K562 (cell line): ENCODE measurements around the gene ATG7. TPM values are rescaled to one million over a fixed set of nuclear protein-coding genes. Genes with fewer than 3 reads are reported as not detected.

Source experiments
- ATAC-seq: fragments of 200-7000 bp; cut with Tn5 transposase; 3 replicates; pipeline ENCODE4 v1.9.1; 2020; ENCODE audit warnings: moderate library complexity
- BruUV-seq: library from RNA; stranded (reverse); fragments of 400-500 nt; replicated peaks from 2 replicates; lab custom pipeline; 2021; lab: Mats Ljungman, UMichigan
- CTCF ChIA-PET: fragments of 300-600 bp; formaldehyde crosslinking; extraction: SDS; loops from one replicate; lab custom pipeline; 2021; ENCODE audit warnings: low intra/inter-chr PET ratio; lab: Yijun Ruan, JAX
- POLR2A ChIA-PET: fragments of 300-600, 350-650 bp; sonication (Branson Sonifier 250); formaldehyde crosslinking; extraction: SDS; loops from one replicate; lab custom pipeline; 2021; ENCODE audit warnings: antibody characterized with exemption, inconsistent platforms; lab: Yijun Ruan, JAX
- DNase-seq, 4 experiments: peaks; one replicate each; pipeline versions ENCODE4 v3.0.0 to v3.0.0-alpha.2; 2011 to 2018; ENCODE audit warnings: low spot score in 3 of 4, mixed read lengths in 3 of 4; ENCODE audit errors: extremely low read depth in 1 of 4
- FAIRE-seq: peaks from 2 replicates; lab custom pipeline; 2011; peaks lifted over from hg19 to GRCh38; lab: Jason Lieb, UNC
- H2AFZ ChIP-seq: 2 replicates; pipeline ENCODE4 v1.6.0; 2011; ENCODE audit warnings: low read depth, low read length, control low read depth, inconsistent platforms
- H3K27ac ChIP-seq: fragments of 200-600 bp; 3 replicates; pipeline ENCODE4 v1.8.0; 2011; ENCODE audit warnings: low read depth, mild to moderate bottlenecking, control low read depth, inconsistent platforms, low read length, moderate library complexity, mixed read lengths; ENCODE audit errors: extremely low read depth
- H3K27me3 ChIP-seq, 2 experiments: fragments of 300-600 bp in 1 of 2; 2 replicates in 1 of 2; 3 replicates in 1 of 2; pipeline versions ENCODE4 v1.6.0 to v1.8.0; 2011; ENCODE audit warnings: inconsistent platforms in 2 of 2, low read length in 2 of 2, mild to moderate bottlenecking in 1 of 2, mixed read lengths in 1 of 2, moderate library complexity in 1 of 2; ENCODE audit not compliant: control insufficient read depth in 2 of 2, insufficient read depth in 2 of 2
- H3K36me3 ChIP-seq: fragments of 300-600 bp; 3 replicates; pipeline ENCODE4 v1.8.0; 2011; ENCODE audit warnings: mild to moderate bottlenecking, low read length, inconsistent platforms; ENCODE audit not compliant: control insufficient read depth, insufficient read depth
- H3K4me1 ChIP-seq, 2 experiments: fragments of 200-600 bp in 1 of 2; replicated peaks in 1 of 2; 2 replicates in 1 of 2; 3 replicates in 1 of 2; pipeline versions ENCODE4 v1.5.1 to v1.8.0; 2011; ENCODE audit warnings: inconsistent platforms in 2 of 2, low read length in 2 of 2, mild to moderate bottlenecking in 1 of 2, mixed read lengths in 1 of 2, moderate library complexity in 1 of 2; ENCODE audit not compliant: control insufficient read depth in 2 of 2, insufficient read depth in 2 of 2
- H3K4me2 ChIP-seq: 2 replicates; pipeline ENCODE4 v1.6.1; 2011; ENCODE audit warnings: low read length, control low read depth, inconsistent platforms, mixed read lengths; ENCODE audit not compliant: insufficient read depth
- H3K4me3 ChIP-seq: fragments of 200-600 bp; sonication (generic), shearing (Covaris generic); 2 replicates; pipeline ENCODE4 v1.5.1; 2016; ENCODE audit warnings: control low read depth, inconsistent platforms
- H3K79me2 ChIP-seq: fragments of 200-600 bp; 3 replicates; pipeline ENCODE4 v1.8.0; 2011; ENCODE audit warnings: low read length, inconsistent platforms; ENCODE audit not compliant: control insufficient read depth, insufficient read depth
- H3K9ac ChIP-seq, 2 experiments: 2 replicates each; pipeline versions ENCODE4 v1.6.0 to v1.6.1; 2011; ENCODE audit warnings: low read depth in 2 of 2, low read length in 2 of 2, control low read depth in 1 of 2, inconsistent platforms in 1 of 2, mild to moderate bottlenecking in 1 of 2, mixed read lengths in 1 of 2; ENCODE audit not compliant: insufficient read depth in 1 of 2
- H3K9me1 ChIP-seq: one replicate; pipeline ENCODE4 v1.6.0; 2011; ENCODE audit warnings: inconsistent platforms, mild to moderate bottlenecking, low read length, moderate library complexity; ENCODE audit not compliant: control insufficient read depth, insufficient read depth
- H3K9me3 ChIP-seq: replicated peaks from 2 replicates; pipeline ENCODE4 v1.5.1; 2011; ENCODE audit warnings: low read depth, low read length, inconsistent platforms; ENCODE audit not compliant: control insufficient read depth, insufficient read depth
- H4K20me1 ChIP-seq: replicated peaks from 2 replicates; pipeline ENCODE4 v1.6.1; 2011; ENCODE audit warnings: low read length, inconsistent platforms, mixed read lengths; ENCODE audit not compliant: control insufficient read depth, insufficient read depth
- BCL6 ChIP-seq: fragments of 250-450 bp; sonication (Bioruptor Pico); IDR thresholded peaks from 2 replicates; pipeline ENCODE4 v1.4.0; 2020
- CCNT2 ChIP-seq: IDR thresholded peaks from 2 replicates; pipeline ENCODE4 v1.6.1; 2011; ENCODE audit warnings: borderline replicate concordance, low read depth, mild to moderate bottlenecking, moderate library complexity, mixed read lengths, low read length; ENCODE audit not compliant: insufficient read length; ENCODE audit errors: extremely low read depth
- CHCHD3 ChIP-seq: fragments of 250-450 bp; sonication (Bioruptor Pico); IDR thresholded peaks from 2 replicates; pipeline ENCODE4 v2.1.2; 2022; ENCODE audit warnings: mild to moderate bottlenecking
- HMG20A ChIP-seq: fragments of 450-650 bp; formaldehyde crosslinking; conservative IDR thresholded peaks from 2 replicates; pipeline ENCODE4 v1.4.0; 2020; ENCODE audit warnings: mild to moderate bottlenecking, mixed read lengths
- MCM5 ChIP-seq: fragments of 450-650 bp; IDR thresholded peaks from 2 replicates; pipeline ENCODE4 v1.6.1; 2016; ENCODE audit warnings: low read depth
- POLR2AphosphoS2 ChIP-seq: IDR thresholded peaks from 2 replicates; pipeline ENCODE4 v1.6.1; 2012; ENCODE audit warnings: low read length, improper control_type of control experiment
- POLR2H ChIP-seq: IDR thresholded peaks from 2 replicates; pipeline ENCODE4 v1.6.1; 2016; ENCODE audit warnings: missing genetic modification characterization, low read depth, mild to moderate bottlenecking, control low read depth, missing compliant biosample characterization, moderate library complexity
- PRPF4 ChIP-seq: fragments of 200-400 bp; formaldehyde crosslinking; IDR thresholded peaks from one replicate; pipeline ENCODE4 v1.6.1; 2017; ENCODE audit warnings: low read length, low read depth, mild to moderate bottlenecking; ENCODE audit not compliant: insufficient read depth, poor library complexity, severe bottlenecking
- SLC30A9 ChIP-seq: fragments of 250-450 bp; sonication (Bioruptor Pico); IDR thresholded peaks from 2 replicates; pipeline ENCODE4 v1.8.0; 2022; ENCODE audit warnings: mild to moderate bottlenecking, moderate library complexity
- U2AF2 ChIP-seq: fragments of 200-400 bp; formaldehyde crosslinking; optimal IDR thresholded peaks from 2 replicates; pipeline ENCODE3; 2017; ENCODE audit warnings: low read depth, mild to moderate bottlenecking, low read length
- ZNF212 ChIP-seq: fragments of 450-650 bp; formaldehyde crosslinking; IDR thresholded peaks from 2 replicates; pipeline ENCODE4 v1.4.0; 2020; ENCODE audit warnings: mild to moderate bottlenecking
- ZNF224 ChIP-seq: sonication (generic); formaldehyde crosslinking; IDR thresholded peaks from 2 replicates; pipeline ENCODE4 v1.8.0; 2022; ENCODE audit warnings: mild to moderate bottlenecking, missing genetic modification reagents
- ZNF239 ChIP-seq: fragments of 250-450 bp; sonication (Bioruptor Pico); IDR thresholded peaks from 2 replicates; pipeline ENCODE4 v1.4.0; 2020; ENCODE audit warnings: mild to moderate bottlenecking
- WGBS: fragments of 100-300 bp; shearing (Covaris generic); methylation state at CpG from one replicate; pipeline ENCODE4 v1.1.6; 2016; ENCODE audit warnings: low coverage, mixed read lengths; ENCODE audit not compliant: insufficient coverage; ENCODE audit errors: missing lambda C conversion rate; 5-methylcytosine and 5-hydroxymethylcytosine counted together
- in situ Hi-C: fragments of 300-500 bp; cut with MboI; formaldehyde crosslinking; loops from 4 replicates; pipeline ENCODE4 v1.15.0; 2018; ENCODE audit warnings: inconsistent platforms, mixed read lengths
- intact Hi-C: fragments of 100-400 bp; cut with micrococcal nuclease; formaldehyde crosslinking; loops from 2 replicates; pipeline ENCODE4 v1.14.2; 2022
- polyA plus RNA-seq, 8 experiments: library from polyadenylated mRNA; depleted of rRNA in 4 of 8; stranded (reverse) in 5 of 8; unstranded in 3 of 8; fragments of >200 nt; fragmentation: Nextera tagmentation in 2 of 8; fragmentation: Illumina TruSeq in 1 of 8; extraction: Ambion mirVana in 2 of 8; extraction: Trizol in 1 of 8; gene quantifications; 2 replicates each; pipeline versions ENCODE4 v1.2.1 to v1.2.3, GENCODE V29; 2011 to 2014; ENCODE audit warnings: inconsistent platforms in 1 of 8, missing spikeins in 1 of 8
- total RNA-seq, 7 experiments: library from RNA; depleted of rRNA in 6 of 7; stranded (reverse); fragments of >200 nt in 6 of 7; fragmentation: Illumina TruSeq in 2 of 7; extraction: Trizol in 2 of 7; gene quantifications; 2 replicates each; pipeline versions ENCODE4 v1.2.1 to v1.2.3, GENCODE V29; 2011 to 2021; ENCODE audit warnings: low replicate concordance in 1 of 7
- TF ChIP-seq, protein P1 (sequence below): fragments of 250-450 bp; sonication (Bioruptor Pico); IDR thresholded peaks from 2 replicates; pipeline ENCODE4 v1.5.1; 2021; ENCODE audit warnings: mild to moderate bottlenecking
- TF ChIP-seq, protein P2 (sequence below): fragments of 250-450 bp; sonication (Bioruptor Pico); IDR thresholded peaks from 2 replicates; pipeline ENCODE4 v1.8.0; 2021; ENCODE audit warnings: moderate library complexity, mild to moderate bottlenecking, inconsistent platforms
- TF ChIP-seq, protein P3 (sequence below): fragments of 450-650 bp; formaldehyde crosslinking; IDR thresholded peaks from 2 replicates; pipeline ENCODE4 v1.4.0; 2022; ENCODE audit warnings: mild to moderate bottlenecking, moderate library complexity

The ATG7 gene
- total and polyA plus RNA-seq, 9 of the 15 experiments (the other 6 are each of a cell fraction or from before 2014, with no cell fraction given): 18.3 to 45.3 (median 33.6) TPM

DNA sequence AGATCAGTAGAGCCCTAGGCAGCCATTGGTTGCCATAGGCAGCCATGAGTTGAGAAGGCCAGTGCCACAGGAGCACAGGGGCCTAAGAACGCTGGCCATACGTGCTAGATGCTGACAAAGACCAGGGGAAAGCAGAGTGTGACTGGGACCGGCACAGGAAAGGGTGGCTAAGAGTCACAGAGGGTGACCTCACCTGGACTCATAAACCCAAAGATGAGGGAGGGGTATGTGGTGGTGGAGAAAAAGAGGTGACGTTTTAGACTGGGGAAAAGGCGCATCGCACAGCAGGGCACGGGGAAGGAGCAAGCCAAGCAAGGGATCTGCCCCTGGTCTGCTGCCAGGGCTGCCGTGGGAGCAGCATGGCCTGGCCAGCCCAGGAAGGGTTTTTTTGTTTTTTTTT, 249.0 kb downstream of the ATG7 start:
- DNase-seq (no peak), FAIRE-seq (no peak), ATAC-seq (no peak)
- ChIA-PET CTCF (no interaction called here), POLR2A (no interaction called here)
- Histone ChIP-seq H3K9ac (no peak overlapping the region), H3K9me1 (no peaks in the 10 kb centered on the region), H3K9me3 (no peaks in the 10 kb centered on the region), H3K79me2 (no peaks in the 10 kb centered on the region), H3K4me2 (no peak overlapping the region), H3K27me3 (no peaks in the 10 kb centered on the region; a peak in 1 of 5 replicates), H3K4me3 (no peak overlapping the region), H3K36me3 (no peaks in the 10 kb centered on the region), H3K4me1 (no peaks in the 10 kb centered on the region), H4K20me1 (no peaks in the 10 kb centered on the region), H2AFZ (no peak overlapping the region), H3K27ac (no peak overlapping the region)
- WGBS: 74% methylated on average over 8 of the region's 8 CpGs
- TF ChIP-seq MCM5 (no peak), BCL6 (CRISPR knock-in tag) (no peak), SLC30A9 (no peak), CCNT2 (no peak), ZNF224 (no peak), POLR2H (tag) (no peak), U2AF2 (no peak), PRPF4 (no peak), POLR2AphosphoS2 (no peak), HMG20A (no peak), ZNF212 (CRISPR knock-in tag) (no peak), ZNF239 (CRISPR knock-in tag) (no peak), CHCHD3 (CRISPR knock-in tag) (no peak)
- TF ChIP-seq, protein P1, sequence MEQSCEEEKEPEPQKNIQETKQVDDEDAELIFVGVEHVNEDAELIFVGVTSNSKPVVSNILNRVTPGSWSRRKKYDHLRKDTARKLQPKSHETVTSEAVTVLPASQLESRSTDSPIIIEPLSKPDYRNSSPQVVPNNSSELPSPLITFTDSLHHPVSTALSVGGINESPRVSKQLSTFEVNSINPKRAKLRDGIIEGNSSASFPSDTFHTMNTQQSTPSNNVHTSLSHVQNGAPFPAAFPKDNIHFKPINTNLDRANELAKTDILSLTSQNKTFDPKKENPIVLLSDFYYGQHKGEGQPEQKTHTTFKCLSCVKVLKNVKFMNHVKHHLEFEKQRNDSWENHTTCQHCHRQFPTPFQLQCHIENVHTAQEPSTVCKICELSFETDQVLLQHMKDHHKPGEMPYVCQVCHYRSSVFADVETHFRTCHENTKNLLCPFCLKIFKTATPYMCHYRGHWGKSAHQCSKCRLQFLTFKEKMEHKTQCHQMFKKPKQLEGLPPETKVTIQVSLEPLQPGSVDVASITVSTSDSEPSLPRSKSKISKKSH (CRISPR knock-in tag): no peak
- TF ChIP-seq, protein P2, sequence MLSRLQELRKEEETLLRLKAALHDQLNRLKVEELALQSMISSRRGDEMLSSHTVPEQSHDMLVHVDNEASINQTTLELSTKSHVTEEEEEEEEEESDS (CRISPR knock-in tag): no peak
- TF ChIP-seq, protein P3, sequence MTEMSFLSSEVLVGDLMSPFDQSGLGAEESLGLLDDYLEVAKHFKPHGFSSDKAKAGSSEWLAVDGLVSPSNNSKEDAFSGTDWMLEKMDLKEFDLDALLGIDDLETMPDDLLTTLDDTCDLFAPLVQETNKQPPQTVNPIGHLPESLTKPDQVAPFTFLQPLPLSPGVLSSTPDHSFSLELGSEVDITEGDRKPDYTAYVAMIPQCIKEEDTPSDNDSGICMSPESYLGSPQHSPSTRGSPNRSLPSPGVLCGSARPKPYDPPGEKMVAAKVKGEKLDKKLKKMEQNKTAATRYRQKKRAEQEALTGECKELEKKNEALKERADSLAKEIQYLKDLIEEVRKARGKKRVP (CRISPR knock-in tag): no peak
- in situ Hi-C loops (no loop called here), intact Hi-C loops (no loop called here)
- BruUV-seq: no TSS peak
